ENCODE data around the gene MEI4. TPM values are rescaled to one million over a fixed set of nuclear protein-coding genes. Genes with fewer than 3 reads are reported as not detected.
"Not testable (repeated sequence)": the region's sequence is repeated elsewhere in the genome, so short reads cannot be mapped to it uniquely, and the experiment has no call there.

The MEI4 gene
- total RNA-seq, 1 donor from 2014 or later = not detected

GRCh38 chr6:77650098-77650663 is 2.7 kb upstream of the MEI4 start:
- intact Hi-C loops (cut with DNase I) = no loop called here
- Histone ChIP-seq H3K27me3 (no peaks in the 10 kb centered on the region), H3K27ac (no peak overlapping the region), H3K36me3 (no peaks in the 10 kb centered on the region), H3K9me3 (no peaks in the 10 kb centered on the region), H3K4me3 (no peak overlapping the region), H3K4me1 (no peaks in the 10 kb centered on the region)
- no peak for TF ChIP-seq POLR2AphosphoS5 (IDR thresholded peaks at IDR 0.05; ENCODE audit: insufficient read depth in 1 of 2, low read depth in 1 of 2)
- no peak for TF ChIP-seq CTCF (IDR thresholded peaks at IDR 0.05)
- no peak for TF ChIP-seq POLR2A (IDR thresholded peaks at IDR 0.05)
- DNase-seq (ENCODE audit: extremely low spot score in 2 of 2) = no peak

GRCh38 chr6:77653816-77654215 is 977 bp downstream of the MEI4 start:
- intact Hi-C loops (cut with DNase I) = no loop called here
- DNase-seq (ENCODE audit: extremely low spot score in 2 of 2) = no peak
- Histone ChIP-seq H3K27me3 (no peaks in the 10 kb centered on the region), H3K36me3 (no peaks in the 10 kb centered on the region), H3K4me1 (no peaks in the 10 kb centered on the region), H3K9me3 (no peaks in the 10 kb centered on the region), H3K27ac (no peak overlapping the region), H3K4me3 (no peak overlapping the region)
- no peak for TF ChIP-seq POLR2A (IDR thresholded peaks at IDR 0.05)
- TF ChIP-seq POLR2AphosphoS5 (IDR thresholded peaks at IDR 0.05; ENCODE audit: insufficient read depth in 1 of 2, low read depth in 1 of 2) = no peak
- no peak for TF ChIP-seq CTCF (IDR thresholded peaks at IDR 0.05)

- H3K4me3 ChIP-seq; H3K27ac ChIP-seq; H3K4me1 ChIP-seq; H3K36me3 ChIP-seq; intact Hi-C loops (cut with DNase I); H3K9me3 ChIP-seq; DNase-seq (ENCODE audit: extremely low spot score in 2 of 2); H3K27me3 ChIP-seq: not testable (repeated sequence)
These were observed 2.2 kb downstream of the MEI4 start for GRCh38 chr6:77655035-77655434.

GRCh38 chr6:77656999-77657764 is 4.3 kb downstream of the MEI4 start:
- no peak for TF ChIP-seq CTCF (IDR thresholded peaks at IDR 0.05)
- TF ChIP-seq POLR2A (IDR thresholded peaks at IDR 0.05) = no peak
- TF ChIP-seq POLR2AphosphoS5 (IDR thresholded peaks at IDR 0.05; ENCODE audit: insufficient read depth in 1 of 2, low read depth in 1 of 2) = no peak
- H3K4me1 ChIP-seq = no peaks in the 10 kb centered on the region
- no peaks in the 10 kb centered on the region for H3K27me3 ChIP-seq
- intact Hi-C loops (cut with DNase I) = no loop called here
- DNase-seq (ENCODE audit: extremely low spot score in 2 of 2) = no peak
- H3K36me3 ChIP-seq = no peaks in the 10 kb centered on the region
- no peak overlapping the region for H3K4me3 ChIP-seq
- H3K27ac ChIP-seq = no peak overlapping the region
- H3K9me3 ChIP-seq = no peaks in the 10 kb centered on the region

- H3K4me3 ChIP-seq = no peak overlapping the region
These were observed 13.5 kb downstream of the MEI4 start for GRCh38 chr6:77666340-77666739.

More at GRCh38 chr6:77666340-77666739, 13.5 kb downstream of the MEI4 start:
- Histone ChIP-seq H3K4me1 (no peaks in the 10 kb centered on the region), H3K9me3 (no peaks in the 10 kb centered on the region), H3K27me3 (no peaks in the 10 kb centered on the region), H3K36me3 (no peaks in the 10 kb centered on the region), H3K27ac (no peak overlapping the region)
- intact Hi-C loops (cut with DNase I) = no loop called here
- TF ChIP-seq POLR2A (IDR thresholded peaks at IDR 0.05) (no peak), POLR2AphosphoS5 (IDR thresholded peaks at IDR 0.05; ENCODE audit: insufficient read depth in 1 of 2, low read depth in 1 of 2) (no peak), CTCF (IDR thresholded peaks at IDR 0.05) (no peak)
- no peak for DNase-seq (ENCODE audit: extremely low spot score in 2 of 2)
